ENCODE data around the gene FANCC.

- TF ChIP-seq POLR2A (IDR thresholded peaks at IDR 0.05) = no peak
- no peak for TF ChIP-seq CTCF (IDR thresholded peaks at IDR 0.05)
Observed at GRCh38 chr9:95230046-95230445, 87.5 kb downstream of the FANCC start.
